ENCODE data around the gene CHN2.

- TF ChIP-seq CHD2 (IDR thresholded peaks at IDR 0.05; ENCODE audit: low read length, partially characterized antibody) (no peak), SREBF2 (IDR thresholded peaks at IDR 0.05) (no peak), USF2 (IDR thresholded peaks at IDR 0.05) (no peak), EP300 (IDR thresholded peaks at IDR 0.05) (no peak), REST (IDR thresholded peaks at IDR 0.05) (no peak), CTCF (IDR thresholded peaks at IDR 0.05) (no peak), MAX (IDR thresholded peaks at IDR 0.05) (no peak), POLR2A (IDR thresholded peaks at IDR 0.05; ENCODE audit: low read length) (no peak)
These were observed 40.5 kb upstream of the CHN2 start for GRCh38 chr7:29154076-29154475.

Data from A549 (cell line).